Measurements from ENCODE around the gene IGF1R. TPM values are rescaled to one million over a fixed set of nuclear protein-coding genes. Genes with fewer than 3 reads are reported as not detected.

Gene IGF1R
- total RNA-seq, 1 experiment from 2014 or later: 16.3 TPM

GRCh38 chr15:98955331-98955730 is 307.0 kb downstream of the IGF1R start (continued):
- no peak for TF ChIP-seq POLR2AphosphoS5 (IDR thresholded peaks at IDR 0.05; ENCODE audit: low read depth, low read length)
- no peak for TF ChIP-seq YY1 (IDR thresholded peaks at IDR 0.05; ENCODE audit: extremely low read depth, insufficient replicate concordance, low read depth, low read length)
- TF ChIP-seq EZH2phosphoT487 (IDR thresholded peaks at IDR 0.05; ENCODE audit: borderline replicate concordance): no peak
- no peak for TF ChIP-seq MAX (IDR thresholded peaks at IDR 0.05)

GRCh38 chr15:98955961-98956723 is 307.8 kb downstream of the IGF1R start:
- CTCF ChIA-PET: no interaction called here
- Histone ChIP-seq H2AFZ (ENCODE audit: low read depth, low read length, poor library complexity, severe bottlenecking) (no peak overlapping the region), H3K27ac (ENCODE audit: low read depth, low read length) (no peak overlapping the region), H3K4me2 (ENCODE audit: low read length) (no peak overlapping the region), H3K9me2 (ENCODE audit: insufficient read depth) (no peaks in the 10 kb centered on the region), H3K36me3 (ENCODE audit: control insufficient read depth in 1 of 2, insufficient read depth in 2 of 2, low read length in 2 of 2) (no peaks in the 10 kb centered on the region), H3K9ac (ENCODE audit: low read length) (no peak overlapping the region), H3K9me3 (ENCODE audit: control insufficient read depth in 1 of 2, insufficient read depth in 1 of 2, low read depth in 1 of 2, low read length in 2 of 2) (no peaks in the 10 kb centered on the region), H3K79me2 (ENCODE audit: insufficient read depth, low read length) (no peaks in the 10 kb centered on the region), H3K27me3 (ENCODE audit: insufficient read depth, low read length) (no peaks in the 10 kb centered on the region), H3K4me1 (ENCODE audit: control insufficient read depth in 1 of 2, insufficient read depth in 2 of 2, low read length in 2 of 2) (no peaks in the 10 kb centered on the region), H4K20me1 (ENCODE audit: insufficient read depth) (no peaks in the 10 kb centered on the region), H3K4me3 (replicated peaks in 1 of 2; ENCODE audit: low read depth in 1 of 2, low read length in 2 of 2) (no peak overlapping the region)
- no TSS peak for BruUV-seq (replicated peaks)
- POLR2A ChIA-PET: no interaction called here
- no peak for DNase-seq (ENCODE audit: low read depth, low spot score)
- TF ChIP-seq CEBPB (IDR thresholded peaks at IDR 0.05; ENCODE audit: low read depth) (no peak), TCF7L2 (IDR thresholded peaks at IDR 0.05; ENCODE audit: borderline replicate concordance, extremely low read depth, insufficient read depth, insufficient read length) (no peak), ZFX (IDR thresholded peaks at IDR 0.05) (no peak), MAX (IDR thresholded peaks at IDR 0.05) (no peak), EZH2 (IDR thresholded peaks at IDR 0.05) (no peak), ATF3 (IDR thresholded peaks at IDR 0.05) (no peak), SRF (IDR thresholded peaks at IDR 0.05; ENCODE audit: low read depth) (no peak), ELF1 (IDR thresholded peaks at IDR 0.05; ENCODE audit: borderline replicate concordance, low read depth) (no peak), ZNF274 (IDR thresholded peaks at IDR 0.05; ENCODE audit: low read depth, low read length) (no peak), YY1 (IDR thresholded peaks at IDR 0.05; ENCODE audit: extremely low read depth, insufficient replicate concordance, low read depth, low read length) (no peak), POLR2A (IDR thresholded peaks at IDR 0.05; ENCODE audit: borderline replicate concordance, extremely low read depth, insufficient read depth, insufficient read length) (no peak), EZH2phosphoT487 (IDR thresholded peaks at IDR 0.05; ENCODE audit: borderline replicate concordance) (no peak), REST (IDR thresholded peaks at IDR 0.05; ENCODE audit: low read depth) (no peak), POLR2AphosphoS5 (IDR thresholded peaks at IDR 0.05; ENCODE audit: low read depth, low read length) (no peak)
- RAD21 ChIA-PET (ENCODE audit: low non-redundant PET in 1 of 2, low total read pairs in 2 of 2, uncharacterized antibody in 2 of 2, unreplicated experiment in 2 of 2): no interaction called here
- intact Hi-C loops (cut with micrococcal nuclease): no loop called here
- ATAC-seq: no peak
